ENCODE results near the gene KCNIP4. TPM values are rescaled to one million over a fixed set of nuclear protein-coding genes. Genes with fewer than 3 reads are reported as not detected.

Gene KCNIP4
- total RNA-seq, 4 donors from 2014 or later = not detected

DNA sequence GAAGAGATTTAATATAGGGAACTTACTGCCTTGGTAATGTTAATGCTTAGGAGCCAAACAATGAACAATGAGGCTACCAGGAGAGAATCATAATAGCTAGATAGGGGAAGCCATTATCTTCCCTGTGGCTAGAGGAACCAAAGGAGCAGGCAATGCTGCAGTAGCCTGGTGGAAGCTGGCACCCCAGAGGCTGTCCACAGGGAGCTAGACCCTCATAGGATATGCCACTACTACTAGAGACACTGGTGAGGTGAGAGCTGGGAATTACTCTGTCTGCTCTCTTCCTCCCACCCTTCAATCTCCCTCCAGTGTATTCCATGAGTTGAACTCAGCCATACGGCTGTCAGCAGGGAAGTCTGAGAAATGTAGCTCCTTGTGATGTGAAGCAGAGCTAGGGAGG lies 601.4 kb downstream of the KCNIP4 start:
- WGBS, 2 donors = 33 to 37% methylated on average over 1 of the region's 1 CpG
- Histone ChIP-seq H3K4me1 (no peaks in the 10 kb centered on the region), H3K27ac (no peak overlapping the region), H3K4me3 (no peak overlapping the region), H3K36me3 (no peaks in the 10 kb centered on the region), H3K9me3 (peaks cover 0 to 7% (median 2%) of the 10 kb centered on the region in 4 donors), H3K27me3 (no peaks in the 10 kb centered on the region)
- TF ChIP-seq EP300 (IDR thresholded peaks at IDR 0.05) = no peak
- TF ChIP-seq POLR2A (IDR thresholded peaks at IDR 0.05) = no peak
- no peak for TF ChIP-seq CTCF (IDR thresholded peaks at IDR 0.05)
- DNase-seq (ENCODE audit: low spot score in 2 of 2) = no peak

DNA sequence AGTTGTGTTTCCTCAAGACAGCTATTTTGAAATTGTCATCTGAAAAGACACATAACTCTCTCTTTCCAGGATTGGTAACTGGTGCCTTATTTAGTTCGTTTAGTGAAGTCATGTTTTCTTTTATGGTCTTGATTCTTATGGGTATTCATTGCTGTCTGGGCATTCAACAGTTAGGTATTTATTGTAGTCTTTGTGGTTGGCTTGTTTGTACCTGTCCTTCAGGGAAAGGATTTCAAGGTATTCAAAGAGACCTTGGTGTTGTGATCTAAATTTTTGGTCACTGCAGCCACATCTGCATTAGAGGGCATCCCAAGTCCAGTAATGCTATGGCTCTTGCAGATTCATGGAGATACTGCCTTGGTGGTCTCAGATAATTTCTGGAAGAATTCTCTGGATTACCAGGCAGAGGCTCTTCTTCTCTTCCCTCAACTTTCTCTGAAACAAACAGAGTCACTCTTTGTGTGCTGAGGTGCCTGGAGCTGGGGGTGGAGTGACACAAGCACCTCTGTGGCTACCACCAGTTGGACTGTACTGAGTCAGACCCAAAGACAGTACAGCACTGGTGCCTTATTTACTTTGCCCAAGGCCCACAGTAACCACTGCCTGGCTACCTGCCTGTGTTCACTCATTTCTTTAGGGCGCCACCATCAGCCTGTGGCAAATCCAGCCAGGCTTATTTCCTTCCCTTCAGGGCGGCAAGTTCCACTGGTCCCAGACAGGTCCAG lies 620.4 kb downstream of the KCNIP4 start:
- H3K27me3 ChIP-seq = no peaks in the 10 kb centered on the region
- no peaks in the 10 kb centered on the region for H3K36me3 ChIP-seq
- H3K4me3 ChIP-seq = no peak overlapping the region
- WGBS, 2 donors = 85 to 86% methylated on average over 3 of the region's 3 CpGs
- no peaks in the 10 kb centered on the region for H3K4me1 ChIP-seq
- H3K27ac ChIP-seq = no peak overlapping the region
- DNase-seq (ENCODE audit: low spot score in 2 of 2) = no peak
- peaks cover 0 to 13% (median 0%) of the 10 kb centered on the region in 4 donors for H3K9me3 ChIP-seq
- TF ChIP-seq EP300 (IDR thresholded peaks at IDR 0.05) = no peak
- no peak for TF ChIP-seq POLR2A (IDR thresholded peaks at IDR 0.05)
- TF ChIP-seq CTCF (IDR thresholded peaks at IDR 0.05) = no peak

- H3K27ac ChIP-seq = no peak overlapping the region
- H3K36me3 ChIP-seq = no peaks in the 10 kb centered on the region
- 73 to 91% methylated on average over 1 of the region's 1 CpG for WGBS, 2 donors
- H3K9me3 ChIP-seq = peaks cover 0 to 19% (median 0%) of the 10 kb centered on the region in 4 donors
- DNase-seq (ENCODE audit: low spot score in 2 of 2) = no peak
- no peak overlapping the region for H3K4me3 ChIP-seq
- TF ChIP-seq POLR2A (IDR thresholded peaks at IDR 0.05) (no peak), CTCF (IDR thresholded peaks at IDR 0.05) (no peak), EP300 (IDR thresholded peaks at IDR 0.05) (no peak)
- no peaks in the 10 kb centered on the region for H3K27me3 ChIP-seq
- no peaks in the 10 kb centered on the region for H3K4me1 ChIP-seq
Observed at GRCh38 chr4:21320034-21320433, 628.5 kb downstream of the KCNIP4 start.

DNA sequence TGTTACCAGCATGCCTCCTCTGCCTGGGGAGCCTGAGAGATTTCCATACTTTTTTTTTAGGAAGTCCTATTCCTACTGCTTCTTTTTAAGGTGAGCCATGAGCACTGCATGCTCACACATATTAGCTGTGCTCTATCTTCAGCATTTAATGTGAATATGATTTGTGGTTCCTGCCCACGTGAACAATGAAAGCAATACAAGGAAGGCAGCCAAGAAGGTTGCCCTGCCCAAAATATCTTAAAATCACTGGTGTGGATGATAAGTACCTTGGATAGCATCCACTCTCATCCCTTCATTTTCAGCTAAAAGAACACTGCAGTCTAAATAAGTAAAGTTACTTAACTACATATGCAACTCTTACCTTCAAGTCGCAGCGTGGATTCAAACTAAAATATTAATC lies 640.9 kb downstream of the KCNIP4 start:
- H3K4me3 ChIP-seq = no peak overlapping the region
- no peaks in the 10 kb centered on the region for H3K9me3 ChIP-seq
- H3K27ac ChIP-seq = no peak overlapping the region
- H3K27me3 ChIP-seq = peaks cover 0 to 4% of the 10 kb centered on the region in 2 donors
- H3K4me1 ChIP-seq = no peaks in the 10 kb centered on the region
- DNase-seq (ENCODE audit: low spot score in 2 of 2) = no peak
- 72 to 75% methylated on average over 3 of the region's 3 CpGs for WGBS, 2 donors
- no peaks in the 10 kb centered on the region for H3K36me3 ChIP-seq
- TF ChIP-seq EP300 (IDR thresholded peaks at IDR 0.05) = no peak
- no peak for TF ChIP-seq CTCF (IDR thresholded peaks at IDR 0.05)
- TF ChIP-seq POLR2A (IDR thresholded peaks at IDR 0.05) = no peak

GRCh38 chr4:21304540-21304887 lies 644.1 kb downstream of the KCNIP4 start:
- Histone ChIP-seq H3K4me3 (no peak overlapping the region), H3K36me3 (no peaks in the 10 kb centered on the region), H3K27ac (no peak overlapping the region), H3K4me1 (no peaks in the 10 kb centered on the region), H3K27me3 (peaks cover 0 to 4% of the 10 kb centered on the region in 2 donors), H3K9me3 (no peaks in the 10 kb centered on the region)
- 12 to 19% methylated on average over 4 of the region's 4 CpGs for WGBS, 2 donors
- TF ChIP-seq EP300 (IDR thresholded peaks at IDR 0.05) (no peak), CTCF (IDR thresholded peaks at IDR 0.05) (no peak), POLR2A (IDR thresholded peaks at IDR 0.05) (no peak)
- no peak for DNase-seq (ENCODE audit: low spot score in 2 of 2)

Data from tibial nerve (tissue), 4 donors.